ENCODE data around the gene IP6K3. TPM values are rescaled to one million over a fixed set of nuclear protein-coding genes. Genes with fewer than 3 reads are reported as not detected.

The IP6K3 gene
- polyA plus RNA-seq, 1 experiment, result 0.75 TPM

- CTCF ChIA-PET, result interaction anchor here (1.2 to 24.3 kb wide), 4 partner anchors 16 to 289 kb away, joined by 5 to 567 read pairs (median 5); partner anchors contain the start of gene UQCC2
- POLR2A ChIA-PET, result no interaction called here
Measured at GRCh38 chr6:33738879-33739278, 7.8 kb downstream of the IP6K3 start.

GRCh38 chr6:33738153-33738552, 8.6 kb downstream of the IP6K3 start:
- no peaks in the 10 kb centered on the region for H3K27me3 ChIP-seq (ENCODE audit: control insufficient read depth, insufficient read depth, low read length)
- no peak overlapping the region for H3K4me3 ChIP-seq (ENCODE audit: low read depth, low read length)
- no peak for TF ChIP-seq CTCF (IDR thresholded peaks at IDR 0.05; ENCODE audit: insufficient read depth, low read depth, low read length)
- H3K36me3 ChIP-seq (ENCODE audit: control insufficient read depth, insufficient read depth, low read length), result no peaks in the 10 kb centered on the region
- no peak for DNase-seq (ENCODE audit: low read depth)
- POLR2A ChIA-PET, result no interaction called here
- CTCF ChIA-PET, result interaction anchor here (0.7 to 2.0 kb wide), 6 partner anchors 8 to 289 kb away, joined by 3 to 6 read pairs (median 5); partner anchors contain the start of gene UQCC2

More at GRCh38 chr6:33738879-33739278, 7.8 kb downstream of the IP6K3 start:
- no peak for TF ChIP-seq CTCF (IDR thresholded peaks at IDR 0.05; ENCODE audit: insufficient read depth, low read depth, low read length)
- no peak for DNase-seq (ENCODE audit: low read depth)
- Histone ChIP-seq H3K4me3 (ENCODE audit: low read depth, low read length) (no peak overlapping the region), H3K27me3 (ENCODE audit: control insufficient read depth, insufficient read depth, low read length) (no peaks in the 10 kb centered on the region), H3K36me3 (ENCODE audit: control insufficient read depth, insufficient read depth, low read length) (no peaks in the 10 kb centered on the region)

GRCh38 chr6:33737267-33738026, 9.3 kb downstream of the IP6K3 start:
- Histone ChIP-seq H3K27me3 (ENCODE audit: control insufficient read depth, insufficient read depth, low read length) (no peaks in the 10 kb centered on the region), H3K4me3 (ENCODE audit: low read depth, low read length) (no peak overlapping the region), H3K36me3 (ENCODE audit: control insufficient read depth, insufficient read depth, low read length) (no peaks in the 10 kb centered on the region)
- DNase-seq (ENCODE audit: low read depth), result no peak
- CTCF ChIA-PET, result interaction anchor here (0.6 to 3.1 kb wide), 7 partner anchors 8 to 418 kb away, joined by 3 to 15 read pairs (median 5); partner anchors contain the start of gene UQCC2
- no peak for TF ChIP-seq CTCF (IDR thresholded peaks at IDR 0.05; ENCODE audit: insufficient read depth, low read depth, low read length)
- POLR2A ChIA-PET, result no interaction called here

- no peaks in the 10 kb centered on the region for H3K36me3 ChIP-seq (ENCODE audit: control insufficient read depth, insufficient read depth, low read length)
- POLR2A ChIA-PET, result no interaction called here
- CTCF ChIA-PET, result interaction anchor here (1.1 to 3.1 kb wide), 2 partner anchors 27 to 36 kb away, joined by 4 to 15 read pairs; no protein-coding TSS in a partner anchor
- no peak for DNase-seq (ENCODE audit: low read depth)
- TF ChIP-seq CTCF (IDR thresholded peaks at IDR 0.05; ENCODE audit: insufficient read depth, low read depth, low read length), result no peak
- no peak overlapping the region for H3K4me3 ChIP-seq (ENCODE audit: low read depth, low read length)
- H3K27me3 ChIP-seq (ENCODE audit: control insufficient read depth, insufficient read depth, low read length), result peaks cover 3% of the 10 kb centered on the region
Measured at GRCh38 chr6:33735216-33735615, 11.5 kb downstream of the IP6K3 start.

GRCh38 chr6:33733709-33734007, 13.0 kb downstream of the IP6K3 start:
- POLR2A ChIA-PET, result no interaction called here
- no peak overlapping the region for H3K4me3 ChIP-seq (ENCODE audit: low read depth, low read length)
- CTCF ChIA-PET, result interaction anchor here (1.0 to 1.9 kb wide), 2 partner anchors 10 to 294 kb away, joined by 3 to 11 read pairs; no protein-coding TSS in a partner anchor
- TF ChIP-seq CTCF (IDR thresholded peaks at IDR 0.05; ENCODE audit: insufficient read depth, low read depth, low read length), result no peak
- peaks cover 3% of the 10 kb centered on the region for H3K27me3 ChIP-seq (ENCODE audit: control insufficient read depth, insufficient read depth, low read length)
- DNase-seq (ENCODE audit: low read depth), result no peak
- no peaks in the 10 kb centered on the region for H3K36me3 ChIP-seq (ENCODE audit: control insufficient read depth, insufficient read depth, low read length)

Data from BJ (cell line).